ENCODE data around the gene SENP5. TPM values are rescaled to one million over a fixed set of nuclear protein-coding genes. Genes with fewer than 3 reads are reported as not detected.

The SENP5 gene
- total RNA-seq, 3 donors from 2014 or later = 40.3 to 50.9 (median 40.5) TPM

DNA sequence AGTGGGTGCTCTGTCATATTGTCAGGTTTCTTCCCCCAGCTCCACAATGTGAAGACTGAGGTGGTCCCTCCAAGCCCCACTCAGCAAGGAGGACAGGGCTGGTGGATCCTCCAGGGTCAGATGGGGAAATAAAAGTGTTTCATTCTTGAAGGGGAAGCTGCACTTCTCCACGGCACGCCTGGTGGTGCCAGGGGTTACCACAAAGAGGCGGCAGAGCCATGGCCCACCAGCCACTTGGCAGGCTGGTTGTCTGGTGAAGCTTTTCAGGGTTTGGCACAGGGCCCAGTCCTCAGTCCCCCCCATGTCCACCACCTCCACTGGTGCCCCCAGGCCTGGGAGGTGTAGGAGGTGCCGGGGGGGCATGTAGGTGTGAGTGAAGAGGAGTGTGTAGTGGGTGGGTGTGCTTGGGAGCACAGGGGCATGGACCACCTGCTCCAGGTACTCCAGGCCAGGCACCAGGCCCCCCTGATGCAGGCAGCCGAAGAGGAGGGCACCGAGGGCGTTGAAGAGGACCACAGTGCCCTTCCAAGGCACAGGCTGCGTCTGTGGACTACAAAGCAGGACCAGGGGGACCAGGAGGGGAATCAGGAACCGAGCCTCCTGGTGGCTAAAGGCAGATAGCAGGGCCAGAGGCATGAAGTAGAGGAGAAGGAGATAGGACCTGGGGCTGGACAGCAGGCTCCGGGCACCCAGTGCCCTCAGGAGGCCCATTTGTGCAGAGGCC lies 79.6 kb downstream of the SENP5 start:
- H3K36me3 ChIP-seq = no peaks in the 10 kb centered on the region
- TF ChIP-seq POLR2AphosphoS5 (IDR thresholded peaks at IDR 0.05) = no peak
- TF ChIP-seq, protein P1, sequence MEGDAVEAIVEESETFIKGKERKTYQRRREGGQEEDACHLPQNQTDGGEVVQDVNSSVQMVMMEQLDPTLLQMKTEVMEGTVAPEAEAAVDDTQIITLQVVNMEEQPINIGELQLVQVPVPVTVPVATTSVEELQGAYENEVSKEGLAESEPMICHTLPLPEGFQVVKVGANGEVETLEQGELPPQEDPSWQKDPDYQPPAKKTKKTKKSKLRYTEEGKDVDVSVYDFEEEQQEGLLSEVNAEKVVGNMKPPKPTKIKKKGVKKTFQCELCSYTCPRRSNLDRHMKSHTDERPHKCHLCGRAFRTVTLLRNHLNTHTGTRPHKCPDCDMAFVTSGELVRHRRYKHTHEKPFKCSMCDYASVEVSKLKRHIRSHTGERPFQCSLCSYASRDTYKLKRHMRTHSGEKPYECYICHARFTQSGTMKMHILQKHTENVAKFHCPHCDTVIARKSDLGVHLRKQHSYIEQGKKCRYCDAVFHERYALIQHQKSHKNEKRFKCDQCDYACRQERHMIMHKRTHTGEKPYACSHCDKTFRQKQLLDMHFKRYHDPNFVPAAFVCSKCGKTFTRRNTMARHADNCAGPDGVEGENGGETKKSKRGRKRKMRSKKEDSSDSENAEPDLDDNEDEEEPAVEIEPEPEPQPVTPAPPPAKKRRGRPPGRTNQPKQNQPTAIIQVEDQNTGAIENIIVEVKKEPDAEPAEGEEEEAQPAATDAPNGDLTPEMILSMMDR (IDR thresholded peaks at IDR 0.05) = no peak
- no peak for TF ChIP-seq POLR2A (IDR thresholded peaks at IDR 0.05)

DNA sequence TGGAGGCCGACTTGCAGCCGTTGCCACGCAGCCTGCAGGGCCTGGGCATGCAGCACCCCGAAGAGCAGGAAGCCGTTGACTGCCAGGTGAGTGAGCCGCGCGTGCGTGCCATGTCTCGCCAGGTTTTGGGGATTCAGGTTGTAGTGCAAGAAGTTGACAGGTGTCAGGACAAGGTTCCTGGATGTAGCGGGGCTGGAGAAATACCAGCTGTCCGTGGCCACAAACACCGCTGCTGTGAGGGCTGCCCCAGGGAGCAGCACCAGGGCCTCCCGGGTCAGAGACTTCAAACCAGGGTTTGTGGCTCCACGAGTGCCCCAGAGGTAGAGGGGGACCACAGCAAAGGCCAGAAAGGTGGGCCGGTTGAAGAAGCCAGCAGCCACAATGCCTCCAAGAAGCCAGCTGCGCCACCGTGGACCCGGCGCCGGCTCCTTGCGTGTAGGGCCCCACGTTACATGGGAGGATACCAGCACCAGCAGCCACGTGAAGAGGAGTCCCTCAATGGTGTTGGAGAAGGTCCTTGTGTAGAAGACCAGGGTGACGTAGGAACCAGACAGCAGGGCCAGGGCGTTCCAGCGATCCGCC lies 80.2 kb downstream of the SENP5 start:
- intact Hi-C loops (cut with DNase I; ENCODE audit: low total_unique reads) = no loop called here
- no peak overlapping the region for H3K4me3 ChIP-seq

More for the DNA sequence above, 79.6 kb downstream of the SENP5 start:
- no peaks in the 10 kb centered on the region for H3K27me3 ChIP-seq
- H3K27ac ChIP-seq = no peak overlapping the region
- no peak overlapping the region for H3K4me3 ChIP-seq
- H3K4me1 ChIP-seq = peaks cover 4 to 10% of the 10 kb centered on the region in 2 donors
- no peak for DNase-seq (ENCODE audit: low spot score in 2 of 2)
- no peaks in the 10 kb centered on the region for H3K9me3 ChIP-seq
- intact Hi-C loops (cut with DNase I; ENCODE audit: low total_unique reads) = no loop called here

DNA sequence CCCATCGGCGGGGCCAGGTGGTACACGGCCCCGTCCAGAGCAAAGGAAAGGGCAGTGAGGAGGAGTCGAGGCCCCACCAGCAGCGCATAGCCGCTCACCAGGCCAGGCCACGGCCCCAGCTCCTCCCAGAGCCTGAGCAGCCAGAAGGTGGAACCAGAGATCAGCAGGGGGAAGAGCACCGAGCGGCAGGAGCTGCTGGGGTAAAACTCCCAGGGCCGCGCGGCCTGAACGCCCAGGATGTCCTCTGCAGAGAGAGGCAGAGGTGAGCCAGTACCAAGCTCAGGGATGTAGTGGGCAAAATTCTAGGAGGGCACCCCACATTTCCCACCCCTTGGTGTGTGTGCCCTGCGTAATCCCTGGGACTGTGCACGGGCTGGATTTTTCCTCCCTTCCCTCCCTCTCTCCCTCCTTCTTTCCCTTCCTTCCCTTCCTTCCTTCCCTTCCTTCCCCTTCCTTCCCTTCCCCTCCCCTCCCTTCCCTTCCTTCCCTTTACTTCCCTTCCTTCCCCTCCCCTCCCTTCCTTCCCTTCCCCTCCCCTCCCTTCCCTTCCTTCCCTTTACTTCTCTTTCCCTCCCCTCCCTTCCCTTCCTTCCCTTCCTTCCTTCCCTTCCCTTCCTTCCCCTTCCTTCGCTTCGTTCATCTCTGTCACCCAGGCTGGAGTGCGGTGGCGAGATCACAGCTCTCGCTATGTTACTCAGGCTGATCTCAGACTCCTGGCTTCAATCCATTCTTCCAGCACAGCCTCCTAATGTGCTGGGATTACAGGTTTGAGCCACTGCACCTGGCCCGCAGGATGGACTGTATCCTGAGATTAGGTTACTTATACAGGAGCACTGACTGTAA lies 80.9 kb downstream of the SENP5 start:
- TF ChIP-seq POLR2A (IDR thresholded peaks at IDR 0.05) (no peak), POLR2AphosphoS5 (IDR thresholded peaks at IDR 0.05) (no peak)
- TF ChIP-seq, protein P1 (IDR thresholded peaks at IDR 0.05) = no peak
- H3K4me3 ChIP-seq = no peak overlapping the region
- intact Hi-C loops (cut with DNase I; ENCODE audit: low total_unique reads) = no loop called here
- H3K36me3 ChIP-seq = no peaks in the 10 kb centered on the region
- peaks cover 0 to 5% of the 10 kb centered on the region in 2 donors for H3K4me1 ChIP-seq
- H3K9me3 ChIP-seq = no peaks in the 10 kb centered on the region
- no peaks in the 10 kb centered on the region for H3K27me3 ChIP-seq
- no peak for DNase-seq (ENCODE audit: low spot score in 2 of 2)
- no peak overlapping the region for H3K27ac ChIP-seq

More for the DNA sequence above, 80.2 kb downstream of the SENP5 start:
- no peaks in the 10 kb centered on the region for H3K9me3 ChIP-seq
- no peaks in the 10 kb centered on the region for H3K36me3 ChIP-seq
- TF ChIP-seq, protein P1 (IDR thresholded peaks at IDR 0.05) = no peak
- TF ChIP-seq POLR2AphosphoS5 (IDR thresholded peaks at IDR 0.05) (no peak), POLR2A (IDR thresholded peaks at IDR 0.05) (no peak)
- DNase-seq (ENCODE audit: low spot score in 2 of 2) = no peak
- peaks cover 4 to 10% of the 10 kb centered on the region in 2 donors for H3K4me1 ChIP-seq
- H3K27ac ChIP-seq = no peak overlapping the region
- H3K27me3 ChIP-seq = no peaks in the 10 kb centered on the region

DNA sequence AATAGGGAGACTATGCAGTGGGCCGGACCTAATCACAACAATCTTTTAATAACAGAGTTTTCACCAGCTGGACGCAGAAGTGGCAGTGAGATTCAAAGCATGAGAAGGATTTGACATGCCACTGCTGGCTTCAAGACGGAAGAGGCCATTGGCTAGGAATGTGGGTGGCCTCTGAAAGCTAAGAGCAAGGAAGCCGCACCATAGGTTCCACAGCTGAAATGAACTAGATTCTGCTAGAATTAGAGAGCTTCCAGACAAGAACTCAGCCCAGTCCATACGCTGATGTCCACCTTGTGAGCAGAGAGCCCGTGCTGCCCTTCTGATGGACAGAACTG lies 81.5 kb downstream of the SENP5 start:
- Histone ChIP-seq H3K36me3 (no peaks in the 10 kb centered on the region), H3K4me3 (no peak overlapping the region), H3K4me1 (no peaks in the 10 kb centered on the region), H3K27me3 (no peaks in the 10 kb centered on the region), H3K9me3 (no peaks in the 10 kb centered on the region), H3K27ac (no peak overlapping the region)
- DNase-seq (ENCODE audit: low spot score in 2 of 2) = no peak
- no peak for TF ChIP-seq POLR2A (IDR thresholded peaks at IDR 0.05)
- TF ChIP-seq, protein P1 (IDR thresholded peaks at IDR 0.05) = no peak
- TF ChIP-seq POLR2AphosphoS5 (IDR thresholded peaks at IDR 0.05) = no peak
- intact Hi-C loops (cut with DNase I; ENCODE audit: low total_unique reads) = no loop called here

DNA sequence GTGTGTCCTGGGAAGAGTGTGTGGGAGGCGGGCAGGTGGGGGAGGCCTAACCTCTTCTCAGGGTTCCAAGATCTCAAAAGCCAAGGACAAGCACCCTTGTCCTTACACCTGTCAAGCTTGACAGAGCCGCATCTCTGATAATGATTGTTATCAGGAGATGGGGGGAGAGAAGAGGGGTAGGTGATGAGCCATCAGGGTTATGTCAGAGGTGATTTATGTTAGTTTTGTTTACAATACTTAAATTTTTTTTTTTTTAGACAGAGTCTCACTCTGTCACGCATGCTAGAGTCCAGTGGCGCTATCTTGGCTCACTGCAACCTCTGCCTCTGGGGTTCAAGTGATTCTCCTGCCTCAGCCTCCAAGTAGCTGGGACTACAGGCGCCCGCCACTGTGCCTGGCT lies 82.0 kb downstream of the SENP5 start:
- Histone ChIP-seq H3K4me1 (no peaks in the 10 kb centered on the region), H3K36me3 (no peaks in the 10 kb centered on the region), H3K27me3 (no peaks in the 10 kb centered on the region), H3K27ac (no peak overlapping the region), H3K9me3 (no peaks in the 10 kb centered on the region), H3K4me3 (no peak overlapping the region)
- intact Hi-C loops (cut with DNase I; ENCODE audit: low total_unique reads) = no loop called here
- TF ChIP-seq, protein P1 (IDR thresholded peaks at IDR 0.05) = no peak
- no peak for TF ChIP-seq POLR2A (IDR thresholded peaks at IDR 0.05)
- no peak for TF ChIP-seq POLR2AphosphoS5 (IDR thresholded peaks at IDR 0.05)
- DNase-seq (ENCODE audit: low spot score in 2 of 2) = no peak

Data from breast epithelium (tissue), 4 donors.